ENCODE results near the gene MYCBPAP.
A peak's percentile ranks its signal among the peaks of the same experiment; 100 is the strongest.

The MYCBPAP gene, protein sequence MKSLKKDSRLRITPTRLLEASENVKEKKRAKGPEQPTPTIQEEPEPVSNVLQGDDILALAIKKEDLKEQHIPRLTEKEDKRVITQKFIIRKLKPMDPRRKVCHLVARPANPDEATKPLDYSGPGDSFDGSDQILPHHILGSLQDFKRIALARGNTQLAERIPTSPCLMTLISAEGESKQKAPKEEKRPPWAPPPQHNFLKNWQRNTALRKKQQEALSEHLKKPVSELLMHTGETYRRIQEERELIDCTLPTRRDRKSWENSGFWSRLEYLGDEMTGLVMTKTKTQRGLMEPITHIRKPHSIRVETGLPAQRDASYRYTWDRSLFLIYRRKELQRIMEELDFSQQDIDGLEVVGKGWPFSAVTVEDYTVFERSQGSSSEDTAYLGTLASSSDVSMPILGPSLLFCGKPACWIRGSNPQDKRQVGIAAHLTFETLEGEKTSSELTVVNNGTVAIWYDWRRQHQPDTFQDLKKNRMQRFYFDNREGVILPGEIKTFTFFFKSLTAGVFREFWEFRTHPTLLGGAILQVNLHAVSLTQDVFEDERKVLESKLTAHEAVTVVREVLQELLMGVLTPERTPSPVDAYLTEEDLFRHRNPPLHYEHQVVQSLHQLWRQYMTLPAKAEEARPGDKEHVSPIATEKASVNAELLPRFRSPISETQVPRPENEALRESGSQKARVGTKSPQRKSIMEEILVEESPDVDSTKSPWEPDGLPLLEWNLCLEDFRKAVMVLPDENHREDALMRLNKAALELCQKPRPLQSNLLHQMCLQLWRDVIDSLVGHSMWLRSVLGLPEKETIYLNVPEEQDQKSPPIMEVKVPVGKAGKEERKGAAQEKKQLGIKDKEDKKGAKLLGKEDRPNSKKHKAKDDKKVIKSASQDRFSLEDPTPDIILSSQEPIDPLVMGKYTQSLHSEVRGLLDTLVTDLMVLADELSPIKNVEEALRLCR

DNA sequence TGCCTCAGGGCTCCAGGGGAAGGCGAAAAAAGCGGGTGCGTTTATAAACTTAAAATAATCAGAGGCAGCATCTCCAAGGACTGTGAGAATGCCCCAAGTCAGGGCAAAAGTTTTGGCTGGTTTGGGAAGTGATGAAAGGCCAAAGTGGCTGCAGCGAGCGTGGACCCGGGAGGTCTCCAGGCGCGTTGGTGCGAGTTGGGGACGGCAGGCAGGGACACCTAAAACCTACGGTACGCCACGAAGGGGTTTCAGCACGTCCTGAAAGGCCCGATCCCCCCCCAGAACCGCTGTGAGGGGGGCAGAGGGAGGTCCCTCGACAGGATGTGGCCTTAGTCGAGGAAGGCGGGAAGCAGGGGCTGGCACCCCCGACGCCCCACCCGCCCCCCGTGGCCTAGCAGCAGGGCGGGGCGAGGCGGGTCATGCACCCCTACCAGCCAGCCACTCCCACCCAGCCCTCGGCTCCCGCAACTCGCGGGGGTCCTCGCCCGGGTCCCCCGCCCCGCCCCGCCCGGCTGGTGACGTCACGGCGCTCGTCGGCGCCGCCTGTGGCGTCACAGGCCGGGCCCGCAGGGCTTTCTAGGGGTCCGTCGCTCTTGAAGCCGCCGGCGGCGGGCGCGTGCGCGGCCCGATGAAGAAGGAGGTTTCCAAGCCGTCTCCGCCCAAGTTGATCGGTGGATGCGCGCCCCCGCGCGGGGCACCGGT is at the start of gene MYCBPAP:
MYCBPAP (plus strand) TSS at position 569 of the 702 bp plus-strand sequence. CDS start 236 bp downstream, outside the sequence.
- peak; percentile 76 for DNase-seq

DNA sequence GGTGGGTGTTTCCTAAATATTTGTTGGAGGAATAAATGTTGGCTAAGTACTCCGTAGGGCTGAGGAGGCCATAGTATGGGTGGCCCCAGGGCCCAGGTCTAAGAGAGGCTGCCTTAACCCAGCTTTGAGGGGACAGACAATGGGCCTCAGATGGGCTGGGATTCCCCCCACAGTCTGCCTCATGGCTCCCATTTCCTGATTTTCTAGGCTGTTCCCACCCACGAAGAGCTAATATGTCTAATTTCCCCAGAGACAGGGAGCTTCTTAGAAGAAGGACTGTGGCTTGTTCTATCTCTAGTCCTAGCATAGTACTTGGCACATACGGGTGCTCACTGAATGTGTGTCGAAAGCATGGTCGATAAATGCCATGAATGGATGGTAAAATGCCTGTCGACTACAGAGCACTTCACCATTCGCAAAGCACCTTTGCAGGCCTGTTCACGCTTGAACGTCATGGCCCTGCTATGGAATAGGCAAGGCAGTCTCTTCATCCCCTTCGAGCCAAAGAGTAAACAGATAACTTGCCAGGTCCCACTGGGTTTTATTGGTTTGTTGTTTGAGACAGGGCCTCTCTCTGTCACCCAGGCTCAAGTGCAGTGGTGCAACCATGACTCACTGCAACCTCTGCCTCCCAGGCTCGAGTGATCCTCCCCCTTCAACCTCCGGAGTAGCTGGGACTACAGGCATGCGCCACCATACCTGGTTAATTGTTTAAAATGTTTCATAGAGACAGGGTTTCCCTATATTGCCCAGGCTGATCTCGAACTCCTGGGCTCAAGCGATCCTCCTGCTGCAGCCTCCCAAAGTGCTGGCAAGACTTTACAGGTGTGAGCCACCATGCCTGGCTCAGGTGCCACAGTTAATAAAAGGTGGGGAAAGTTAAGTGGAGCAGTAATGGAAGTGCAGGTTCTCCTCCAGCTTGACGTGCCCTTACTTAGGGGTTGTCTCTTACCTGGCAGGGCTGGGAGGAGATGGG is 49.2 kb upstream of the MYCBPAP start:
- no peak for DNase-seq

DNA sequence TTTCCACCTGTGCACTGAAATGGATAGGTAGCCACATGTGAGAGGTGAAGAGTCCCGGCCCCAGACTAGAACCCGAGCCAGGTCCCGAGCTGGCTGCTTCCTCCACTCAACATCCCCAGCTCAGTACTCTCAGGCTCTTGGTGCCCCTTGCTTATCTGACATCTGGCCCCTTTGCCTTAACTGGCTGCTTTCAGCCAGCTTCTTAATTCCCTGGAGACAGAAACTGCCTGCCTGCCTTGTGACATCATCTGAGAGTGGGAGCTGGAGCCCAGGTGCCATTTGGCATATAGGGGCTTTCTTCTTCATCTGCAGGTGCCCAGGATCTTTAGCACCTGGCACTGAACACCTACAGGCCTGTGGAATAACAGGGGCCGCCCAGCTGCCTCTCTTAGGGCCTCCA is 48.5 kb upstream of the MYCBPAP start:
- no peak for DNase-seq

DNA sequence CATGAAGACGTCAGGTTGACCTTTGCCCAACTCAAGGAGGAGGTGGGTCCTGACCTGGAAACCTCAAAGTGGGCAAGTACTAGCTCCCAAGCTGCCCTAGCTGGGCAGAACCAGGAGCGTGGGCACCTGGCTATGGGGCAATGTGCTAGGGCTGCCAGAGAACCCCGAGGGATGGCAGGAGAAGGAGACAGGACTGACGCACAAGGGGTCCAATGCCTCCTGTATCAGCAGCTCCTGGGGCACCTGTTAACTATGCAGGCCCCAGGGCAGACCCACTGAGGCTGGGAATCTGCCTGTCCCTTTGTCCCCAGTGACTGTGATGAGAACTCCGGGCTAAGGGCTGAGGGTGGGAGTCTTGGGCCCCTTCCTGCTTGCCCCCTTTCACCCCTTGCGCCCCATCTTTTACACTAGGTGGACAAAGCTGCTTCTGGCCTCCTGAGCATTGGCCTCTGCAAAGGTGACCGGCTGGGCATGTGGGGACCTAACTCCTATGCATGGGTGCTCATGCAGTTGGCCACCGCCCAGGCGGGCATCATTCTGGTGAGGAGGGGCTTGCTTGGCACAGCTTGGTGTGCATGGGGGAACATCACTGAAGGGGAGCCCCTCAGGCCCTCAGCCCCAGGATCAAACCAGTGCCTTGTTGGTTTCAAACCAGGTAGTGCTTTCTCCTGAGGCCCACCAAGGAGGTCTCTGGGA is 47.3 kb upstream of the MYCBPAP start:
- DNase-seq: no peak

DNA sequence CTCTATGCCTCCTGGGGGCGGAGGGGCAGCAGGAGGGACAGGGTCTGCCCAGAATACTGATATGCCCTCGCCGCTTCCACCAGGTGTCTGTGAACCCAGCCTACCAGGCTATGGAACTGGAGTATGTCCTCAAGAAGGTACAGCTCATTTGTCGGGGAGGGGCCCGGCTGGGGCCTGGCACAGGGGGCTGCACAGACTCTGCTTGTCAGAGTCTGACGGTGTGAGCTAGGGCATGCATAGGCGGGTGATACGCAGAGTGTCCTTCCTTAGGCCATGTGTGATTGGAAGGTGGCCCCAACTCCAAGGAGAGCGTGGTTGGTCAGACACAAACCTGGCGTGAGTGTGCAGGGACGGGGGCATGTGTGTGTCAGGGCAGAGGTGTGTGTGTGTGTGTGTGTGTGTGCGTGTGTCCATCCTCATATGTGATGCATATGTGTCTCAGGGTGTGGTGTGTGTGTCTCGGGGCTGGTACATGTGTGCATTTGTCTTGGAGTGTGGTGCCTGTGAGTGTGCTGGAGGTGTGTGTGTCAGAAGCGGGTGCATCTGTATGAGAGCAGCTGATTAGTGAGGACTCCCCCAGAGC is 46.6 kb upstream of the MYCBPAP start:
- no peak for DNase-seq

DNA sequence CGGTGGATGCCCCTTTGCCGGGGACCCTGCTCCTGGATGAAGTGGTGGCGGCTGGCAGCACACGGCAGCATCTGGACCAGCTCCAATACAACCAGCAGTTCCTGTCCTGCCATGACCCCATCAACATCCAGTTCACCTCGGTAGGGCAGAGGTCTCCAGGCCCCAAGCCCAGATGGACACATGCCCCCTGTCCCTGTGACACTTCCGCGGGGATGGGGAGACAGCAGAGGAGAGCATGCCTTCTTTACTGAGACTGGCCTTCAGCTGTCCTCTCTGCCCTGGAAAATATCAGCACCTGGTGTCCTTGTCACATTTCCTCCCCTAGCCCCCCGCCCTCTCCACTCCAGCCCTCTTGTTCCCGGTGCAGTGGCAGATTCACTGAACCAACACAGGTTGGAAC is 45.8 kb upstream of the MYCBPAP start:
- DNase-seq: no peak

DNA sequence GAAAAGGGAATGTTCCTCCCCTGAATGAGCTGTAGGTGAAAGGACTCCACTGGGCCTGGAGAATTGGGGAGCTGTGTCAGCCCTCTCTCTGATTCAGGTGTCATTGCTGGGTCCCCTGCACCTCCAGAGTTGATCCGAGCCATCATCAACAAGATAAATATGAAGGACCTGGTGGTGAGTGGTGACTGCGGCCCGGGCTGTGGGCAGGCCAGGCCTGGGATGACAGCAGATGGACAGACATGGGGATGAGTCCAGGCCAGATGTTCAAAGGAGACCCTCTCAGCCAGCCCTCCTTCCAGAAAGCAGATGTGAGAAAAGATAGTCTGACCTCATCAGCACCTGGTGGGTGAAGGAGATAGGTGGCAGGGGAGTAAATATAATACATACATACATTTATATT is 44.1 kb upstream of the MYCBPAP start:
- DNase-seq: no peak

DNA sequence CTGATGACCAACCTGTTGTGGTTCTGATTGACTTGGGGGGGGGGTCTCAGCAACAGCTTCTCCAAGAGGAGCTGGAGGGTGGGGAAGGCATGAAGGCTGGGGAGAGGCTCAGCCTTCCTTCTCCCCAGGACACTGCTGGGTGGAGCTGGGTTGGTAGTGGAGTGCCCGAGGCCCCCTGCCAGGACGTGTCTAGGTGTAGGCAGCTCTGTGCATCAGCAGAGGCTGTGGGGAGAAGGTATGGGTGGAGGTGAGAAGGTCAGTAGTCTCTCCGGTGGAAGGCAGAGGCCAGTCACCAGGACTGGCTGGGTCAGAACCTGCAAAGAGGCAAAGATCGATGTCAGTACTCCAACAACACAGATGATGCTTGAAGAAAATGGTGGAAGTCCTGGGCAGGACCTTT is 43.5 kb upstream of the MYCBPAP start:
- no peak for DNase-seq

DNA sequence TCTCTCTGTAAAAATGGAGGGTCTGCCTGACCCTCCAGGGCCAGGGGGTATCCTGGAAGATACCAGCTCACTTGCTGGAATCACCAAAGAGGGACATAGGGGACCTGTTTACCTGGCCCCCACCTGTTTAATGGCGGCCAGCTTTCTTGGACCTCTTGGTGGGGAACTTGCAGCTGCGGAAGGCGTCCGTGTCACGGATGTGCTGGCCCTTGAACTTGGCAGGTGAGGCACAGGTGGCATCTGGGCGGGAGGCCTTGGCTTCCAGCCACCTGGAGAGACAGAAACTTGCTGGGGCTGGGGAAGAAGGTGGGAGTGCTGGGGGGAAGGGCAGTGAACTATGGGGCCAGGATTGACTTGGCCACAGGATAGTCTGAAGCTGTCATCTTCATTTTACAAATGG is 43.1 kb upstream of the MYCBPAP start:
- no peak for DNase-seq

DNA sequence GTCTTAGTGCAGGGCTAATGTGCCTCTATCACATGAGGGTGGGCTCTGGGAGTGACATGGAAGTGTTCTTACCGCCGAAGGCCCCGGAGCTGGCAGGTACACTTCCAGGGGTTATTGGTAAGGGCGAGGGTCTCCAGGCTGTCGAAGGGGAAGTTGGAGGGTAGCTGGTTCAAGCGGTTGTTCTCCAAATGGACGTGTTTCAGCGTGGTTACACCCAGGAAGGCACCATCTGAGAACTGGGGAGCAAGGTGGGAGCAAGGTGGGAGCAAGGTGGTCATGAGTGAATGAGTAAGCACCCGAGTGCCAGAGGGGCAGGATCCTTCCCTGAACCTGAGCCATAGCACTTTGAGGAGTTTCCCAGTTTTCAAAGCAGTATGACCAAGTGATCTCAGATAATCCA is 42.6 kb upstream of the MYCBPAP start:
- no peak for DNase-seq

DNA sequence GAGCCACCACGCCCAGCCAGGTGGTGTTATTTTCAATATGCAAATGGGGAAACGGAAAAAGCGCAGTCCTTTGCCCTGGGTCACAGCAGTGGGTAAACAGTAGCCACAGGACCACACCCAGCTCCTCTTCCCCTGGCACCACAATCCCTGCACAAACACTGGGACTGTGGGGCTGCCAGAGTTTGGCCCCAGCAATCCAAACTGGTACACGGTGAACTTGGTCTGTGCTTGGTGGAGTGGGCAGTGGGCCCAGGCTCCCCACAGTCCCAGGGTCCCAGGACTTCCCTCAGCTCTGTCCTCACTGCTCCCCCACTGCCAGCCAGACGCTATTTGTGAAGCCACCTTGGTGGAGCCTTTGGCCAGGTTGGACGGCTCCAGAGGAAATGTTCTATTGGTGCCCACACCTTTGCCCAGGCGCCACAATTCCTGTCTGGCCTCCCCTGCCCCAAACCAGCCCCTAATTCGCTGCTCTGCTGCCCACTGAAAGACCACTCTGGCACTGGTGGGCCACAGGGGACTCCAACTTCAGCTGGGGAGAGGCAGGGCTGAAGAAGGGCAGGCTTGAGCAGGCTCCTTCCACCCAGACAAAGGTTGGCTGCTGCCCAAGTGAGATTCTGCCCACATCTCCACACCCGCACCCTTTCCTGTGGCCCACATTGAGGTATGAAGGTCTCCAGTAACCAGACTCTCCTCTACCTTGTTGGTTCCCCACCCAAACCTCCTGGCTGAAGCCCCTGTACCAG is 41.7 kb upstream of the MYCBPAP start:
- no peak for DNase-seq

DNA sequence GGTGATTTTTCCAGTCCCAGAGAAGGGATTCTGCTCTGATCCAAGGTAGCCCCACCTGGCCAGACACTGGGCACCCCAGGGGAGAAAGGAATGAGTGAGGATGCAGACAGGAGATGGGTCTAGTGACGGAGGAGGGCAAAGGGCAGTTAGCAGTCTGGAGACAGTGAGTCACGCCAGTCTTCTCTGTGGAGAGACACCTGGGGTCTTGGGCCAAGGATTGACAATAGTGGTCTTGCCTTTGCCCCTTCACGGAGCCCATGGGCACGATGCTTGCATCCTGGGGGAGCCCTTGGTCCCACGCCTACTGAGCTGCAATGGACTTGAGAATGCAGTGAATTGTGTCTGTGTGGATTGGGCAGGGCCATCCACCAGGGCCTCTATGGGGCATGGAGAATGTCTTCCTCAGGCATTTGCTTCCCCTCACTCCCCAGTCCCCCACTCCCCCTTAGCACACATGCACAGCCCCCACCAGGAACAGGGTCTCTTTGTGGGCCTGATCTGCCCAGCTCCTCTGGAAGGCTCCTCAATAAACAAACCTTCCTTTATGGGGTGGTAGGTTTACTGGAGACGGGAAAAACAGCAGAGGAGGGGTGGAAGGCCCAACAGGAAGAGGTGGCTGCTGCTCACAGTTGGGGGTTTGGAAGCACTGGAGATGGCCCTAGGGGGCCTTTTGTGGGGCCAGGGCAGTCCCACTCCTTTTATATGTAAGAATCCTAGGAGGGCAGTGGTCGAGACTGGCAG is 41.0 kb upstream of the MYCBPAP start:
- no peak for DNase-seq

DNA sequence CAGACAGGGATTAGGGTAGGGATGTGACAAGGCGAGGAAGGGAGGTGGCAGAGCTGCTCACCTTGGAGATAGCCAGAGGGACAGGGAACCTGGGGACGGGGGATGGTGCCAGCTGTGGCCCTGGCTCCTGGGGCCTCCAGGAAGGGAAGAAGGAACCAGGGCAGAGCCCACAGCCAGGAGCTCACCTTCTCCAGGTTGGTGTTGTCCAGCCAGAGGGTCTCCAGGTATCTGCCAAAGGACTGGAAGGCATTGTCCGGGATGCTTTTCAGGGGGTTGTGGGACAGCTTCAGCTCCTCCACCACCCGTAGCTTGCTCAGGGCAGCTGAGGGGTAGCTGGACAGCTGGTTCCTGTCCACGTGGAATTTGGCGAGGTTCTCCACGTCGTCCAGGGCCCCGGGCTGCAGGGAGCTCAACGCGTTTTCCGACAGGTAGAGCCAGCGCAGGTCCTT is 40.4 kb upstream of the MYCBPAP start:
- no peak for DNase-seq

DNA sequence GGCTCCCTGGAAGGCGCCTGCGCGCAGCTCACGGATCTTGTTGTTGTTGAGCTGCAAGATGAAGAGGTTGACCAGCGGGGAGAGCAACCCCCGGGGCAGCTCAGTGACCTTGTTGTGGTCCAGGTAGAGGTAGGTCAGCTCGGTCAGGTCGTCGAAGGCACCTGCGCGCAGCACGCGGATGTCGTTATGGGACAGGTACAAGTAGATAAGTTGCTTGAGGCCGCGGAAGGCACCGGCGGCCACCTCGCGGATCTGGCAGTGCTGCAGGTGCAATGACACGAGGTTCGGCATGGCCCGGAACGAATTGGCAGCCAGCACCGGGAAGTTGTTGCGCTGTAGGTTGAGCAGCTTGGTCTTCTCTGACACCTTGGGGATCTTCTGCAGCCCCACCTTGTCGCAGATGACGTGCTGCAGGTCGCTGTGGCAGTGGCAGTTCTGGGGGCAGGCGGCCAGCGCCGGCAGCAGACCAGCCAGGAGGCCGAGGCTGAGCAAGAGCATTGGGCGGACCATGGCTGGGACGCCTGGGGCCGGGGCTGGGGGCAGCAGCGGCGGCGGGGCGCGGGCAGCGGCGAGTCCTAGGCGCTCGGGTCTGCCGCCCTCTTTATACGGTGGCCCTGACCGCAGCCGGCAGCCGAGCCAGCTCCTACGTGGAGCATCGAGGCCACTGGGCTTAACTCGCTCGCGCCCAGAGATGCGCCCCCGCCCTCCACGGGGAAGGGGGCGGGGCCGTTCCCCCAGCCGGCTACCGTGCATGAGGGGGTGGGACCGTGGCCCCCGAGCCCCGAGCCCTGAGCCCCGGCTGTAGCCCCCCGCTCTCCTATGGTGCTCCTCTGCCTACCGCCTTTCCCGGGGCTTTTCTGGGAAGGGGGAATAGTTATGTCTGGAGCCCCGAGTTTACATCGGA is 39.7 kb upstream of the MYCBPAP start, which contains the start of gene CHAD:
CHAD (minus strand) TSS at position 577 of the 904 bp plus-strand sequence; CDS start at position 510, 67 bp downstream.
- DNase-seq: no peak

DNA sequence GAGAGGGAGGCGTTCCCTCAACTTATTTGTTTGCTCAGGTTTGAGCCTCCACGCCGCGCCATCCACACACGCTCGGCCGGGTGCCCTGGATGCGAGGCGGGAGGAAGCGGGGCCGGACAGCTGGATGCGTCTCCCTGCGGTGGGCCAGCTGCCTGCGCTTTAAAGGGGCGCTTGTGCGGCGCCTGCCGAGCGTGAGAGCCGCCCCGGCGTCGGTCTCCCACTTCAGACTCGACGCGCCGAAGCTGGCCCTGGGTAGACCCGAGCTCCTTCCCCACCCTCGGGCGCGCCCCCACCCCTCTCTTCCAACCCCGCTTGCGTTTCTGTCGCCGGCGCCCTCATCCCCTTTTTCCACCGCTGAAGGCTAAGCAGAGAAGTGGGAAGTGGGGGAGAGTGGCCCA is 39.0 kb upstream of the MYCBPAP start:
- no peak for DNase-seq

DNA sequence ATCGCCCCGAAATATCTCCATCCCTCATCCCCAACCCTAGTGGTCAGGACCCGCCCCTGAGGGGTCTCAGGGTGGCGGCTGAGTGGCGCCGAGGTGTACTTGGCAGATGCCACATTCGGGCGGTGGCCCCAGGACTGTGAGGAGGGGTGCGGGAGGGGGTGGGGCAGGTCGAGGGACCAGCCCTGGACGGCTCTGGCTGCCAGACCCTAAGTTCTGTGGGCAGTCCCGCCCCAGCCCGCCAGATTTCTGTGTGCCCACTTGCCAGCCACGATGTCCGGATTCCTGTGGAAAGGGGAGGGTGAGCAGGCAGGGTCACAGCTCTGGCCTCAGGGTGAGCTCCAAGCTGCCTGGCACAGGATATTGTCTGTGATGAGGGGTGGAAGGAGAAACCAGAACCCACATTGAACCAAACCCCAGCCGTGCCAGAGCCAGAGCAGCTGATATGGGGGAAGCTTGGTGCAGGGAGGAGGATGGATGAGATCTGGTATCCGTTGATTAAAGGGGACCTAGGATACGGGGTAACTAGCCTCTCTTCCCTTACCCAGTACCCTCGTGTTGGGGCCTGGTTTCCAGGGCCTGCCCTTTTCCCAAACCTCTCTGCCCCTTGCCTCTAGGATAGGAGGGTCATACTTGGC is 38.5 kb upstream of the MYCBPAP start:
- DNase-seq: no peak

DNA sequence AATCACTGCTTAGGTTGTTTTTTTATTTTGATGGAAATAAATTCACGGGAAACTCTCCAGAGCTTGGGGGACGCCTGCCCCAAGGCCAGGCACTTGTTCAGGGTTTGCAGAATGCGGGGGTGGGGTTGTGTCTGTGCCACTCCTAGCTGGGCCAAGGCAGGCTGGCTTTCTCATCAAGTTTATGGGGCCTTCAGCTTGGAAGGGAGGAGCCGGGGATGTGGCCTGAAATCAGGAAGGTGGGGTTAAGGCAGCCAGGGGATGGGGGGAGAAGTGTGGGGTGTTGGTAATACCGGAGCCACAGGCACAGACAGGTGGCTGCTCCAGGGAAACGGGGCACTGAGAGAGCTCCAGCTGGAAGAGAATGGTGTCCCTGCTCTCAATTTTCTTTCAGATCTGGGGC is 37.8 kb upstream of the MYCBPAP start:
- DNase-seq: no peak

Data from activated effector memory CD4-positive, alpha-beta T cell treated with Interleukin-2 at 50 U/mL for 16 hours (primary cell).